GM19043 (cell line): ENCODE results near the gene LUC7L3.
"Not testable (repeated sequence)": the region's sequence is repeated elsewhere in the genome, so short reads cannot be mapped to it uniquely, and the experiment has no call there.

Source experiments
- ATAC-seq: cut with Tn5 transposase; IDR thresholded peaks from one replicate; pipeline ENCODE4 v1.9.1; 2021; ENCODE audit warnings: low read depth; ENCODE audit not compliant: unreplicated experiment

LUC7L3 gene

DNA sequence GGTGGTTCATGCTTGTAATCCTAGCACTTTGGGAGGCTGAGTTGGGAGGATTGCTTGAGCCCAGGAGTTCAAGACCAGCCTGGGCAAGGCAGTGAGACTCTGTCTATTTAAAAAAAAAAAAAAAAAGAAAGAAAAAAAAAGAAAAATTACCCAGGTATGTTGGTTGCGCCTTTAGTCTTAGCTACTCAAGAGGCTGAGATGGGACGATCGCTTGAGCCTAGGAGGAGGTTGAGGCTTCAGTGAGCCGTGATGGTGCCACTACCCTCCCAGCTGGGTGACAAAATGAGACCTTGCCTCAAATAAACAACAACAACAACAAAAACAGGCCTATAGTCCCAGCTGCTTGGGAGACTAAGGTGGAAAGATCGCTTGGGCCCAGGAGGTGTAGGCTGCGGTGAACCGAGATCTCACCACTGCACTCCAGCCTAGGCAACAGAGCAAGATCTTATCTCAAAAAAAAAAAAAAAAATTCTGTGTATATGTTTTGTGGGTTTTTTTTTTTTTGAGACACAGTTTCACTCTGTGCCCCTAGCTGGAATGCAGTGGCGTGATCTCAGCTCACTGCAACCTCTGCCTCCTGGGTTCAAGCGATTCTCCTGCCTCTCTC lies 60.4 kb downstream of the LUC7L3 start:
- no peak for ATAC-seq

- ATAC-seq: no peak
These were observed 61.8 kb downstream of the LUC7L3 start for GRCh38 chr17:50781167-50781566.

- ATAC-seq: no peak
These were observed 63.8 kb downstream of the LUC7L3 start for GRCh38 chr17:50783193-50783660.

GRCh38 chr17:50783905-50784304 lies 64.5 kb downstream of the LUC7L3 start:
- ATAC-seq: no peak

GRCh38 chr17:50785126-50785525 lies 65.7 kb downstream of the LUC7L3 start:
- no peak for ATAC-seq

DNA sequence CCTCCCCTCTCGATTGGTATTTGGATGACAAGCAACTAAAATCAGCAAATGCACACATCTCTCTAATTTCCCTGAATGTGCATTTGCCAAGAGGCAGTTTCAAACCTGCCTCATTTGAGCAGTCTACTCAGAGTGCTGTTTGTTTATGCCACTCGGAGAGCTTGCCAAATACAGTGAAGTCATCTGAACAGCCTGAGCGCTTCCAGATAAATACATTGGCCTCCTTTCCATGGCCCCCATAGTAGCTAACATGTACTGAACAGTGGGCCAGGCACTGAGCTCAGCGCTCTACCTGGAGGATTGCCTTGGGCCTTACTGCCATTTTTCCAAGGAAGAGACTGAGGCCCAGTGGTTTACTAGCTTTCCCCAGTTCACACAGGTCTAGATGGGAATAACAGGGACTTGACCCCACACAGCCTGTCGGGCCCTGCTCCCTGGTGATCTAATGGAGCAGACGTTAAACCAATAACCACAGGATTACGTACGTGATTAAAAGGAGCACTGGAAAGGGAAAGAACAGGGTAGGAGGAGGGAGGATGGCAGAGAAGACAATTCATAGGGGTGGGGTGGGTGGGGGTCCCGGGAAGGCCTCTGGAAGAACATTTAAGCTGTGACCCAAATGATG lies 66.7 kb downstream of the LUC7L3 start:
- ATAC-seq: no peak

DNA sequence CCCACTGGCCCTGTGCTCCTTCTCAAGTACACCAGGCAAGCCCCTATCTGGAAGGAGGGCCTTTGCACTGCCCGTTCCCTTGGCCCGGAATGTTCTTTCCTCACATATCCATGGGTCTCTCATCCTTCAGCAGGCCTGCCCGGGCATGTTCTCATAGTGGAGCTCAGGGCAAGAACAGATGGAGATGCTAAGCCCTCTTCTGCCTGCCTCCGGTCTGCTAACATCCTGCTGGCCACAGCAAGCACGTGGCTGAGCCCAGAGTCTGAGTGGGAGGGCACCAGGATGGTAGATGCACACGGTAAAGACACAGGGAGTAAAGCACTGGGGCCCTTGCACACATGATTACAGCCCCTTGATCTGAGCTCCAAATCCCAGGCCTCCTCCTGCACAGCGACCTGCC lies 67.7 kb downstream of the LUC7L3 start:
- ATAC-seq: no peak

DNA sequence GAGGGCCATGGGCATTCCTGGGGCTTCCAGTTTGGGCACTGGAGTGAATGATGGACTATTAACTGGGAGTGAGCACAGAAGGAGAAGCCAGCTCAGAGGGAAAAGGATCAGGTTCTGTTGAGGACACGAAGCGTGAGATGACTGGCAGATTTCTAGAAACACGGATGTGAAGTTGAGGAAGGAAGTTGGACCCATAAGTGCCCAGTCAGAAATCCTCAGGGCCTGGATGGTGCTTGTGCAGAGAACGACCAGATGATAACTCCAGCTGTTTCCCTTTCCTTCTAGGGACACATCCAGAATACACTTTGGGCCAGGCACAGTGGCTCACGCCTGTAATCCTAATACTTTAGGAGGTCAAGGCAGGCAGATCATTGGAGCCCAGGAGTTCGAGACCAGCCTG lies 71.2 kb downstream of the LUC7L3 start:
- ATAC-seq: no peak

DNA sequence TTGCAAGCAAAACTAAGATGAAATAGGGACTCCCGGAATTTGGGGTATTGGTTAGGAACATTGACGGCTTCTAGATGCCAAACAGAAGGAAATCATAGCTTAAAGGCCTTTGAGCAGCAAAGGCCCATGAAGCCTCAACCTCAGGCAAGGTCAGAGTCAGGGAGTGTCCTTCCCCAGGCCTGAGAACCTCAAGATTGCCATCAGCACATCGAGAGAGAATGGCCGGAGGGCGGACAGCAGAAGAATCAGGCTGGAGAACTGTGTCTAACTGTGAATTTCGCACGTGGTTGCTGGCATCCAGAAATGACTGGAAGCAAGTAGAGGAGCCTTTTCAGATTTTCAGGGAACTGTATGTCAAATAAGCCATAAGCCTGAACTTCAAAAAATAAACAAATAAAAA lies 72.7 kb downstream of the LUC7L3 start:
- ATAC-seq: no peak

DNA sequence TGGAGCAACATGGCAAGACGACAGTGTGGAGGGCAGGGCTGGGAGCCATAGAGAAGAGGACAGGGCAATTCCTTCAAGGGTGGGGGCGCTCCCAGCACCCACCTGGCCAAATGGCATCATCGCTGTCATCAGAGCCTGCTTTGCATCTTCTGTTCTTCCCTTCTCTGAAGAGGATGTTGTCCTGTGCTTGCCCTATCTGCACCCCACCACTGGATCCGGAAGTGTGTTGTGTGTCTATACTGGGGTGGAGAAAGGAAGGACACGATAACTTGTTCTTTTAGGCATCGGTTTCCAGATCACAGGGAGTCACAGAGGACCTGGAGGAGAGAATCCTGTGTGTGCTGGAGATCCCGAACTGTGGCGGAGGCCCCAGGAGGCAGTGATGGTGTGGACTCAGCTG lies 73.6 kb downstream of the LUC7L3 start:
- no peak for ATAC-seq

- no peak for ATAC-seq
These were observed 75.0 kb downstream of the LUC7L3 start for GRCh38 chr17:50794361-50794760.

DNA sequence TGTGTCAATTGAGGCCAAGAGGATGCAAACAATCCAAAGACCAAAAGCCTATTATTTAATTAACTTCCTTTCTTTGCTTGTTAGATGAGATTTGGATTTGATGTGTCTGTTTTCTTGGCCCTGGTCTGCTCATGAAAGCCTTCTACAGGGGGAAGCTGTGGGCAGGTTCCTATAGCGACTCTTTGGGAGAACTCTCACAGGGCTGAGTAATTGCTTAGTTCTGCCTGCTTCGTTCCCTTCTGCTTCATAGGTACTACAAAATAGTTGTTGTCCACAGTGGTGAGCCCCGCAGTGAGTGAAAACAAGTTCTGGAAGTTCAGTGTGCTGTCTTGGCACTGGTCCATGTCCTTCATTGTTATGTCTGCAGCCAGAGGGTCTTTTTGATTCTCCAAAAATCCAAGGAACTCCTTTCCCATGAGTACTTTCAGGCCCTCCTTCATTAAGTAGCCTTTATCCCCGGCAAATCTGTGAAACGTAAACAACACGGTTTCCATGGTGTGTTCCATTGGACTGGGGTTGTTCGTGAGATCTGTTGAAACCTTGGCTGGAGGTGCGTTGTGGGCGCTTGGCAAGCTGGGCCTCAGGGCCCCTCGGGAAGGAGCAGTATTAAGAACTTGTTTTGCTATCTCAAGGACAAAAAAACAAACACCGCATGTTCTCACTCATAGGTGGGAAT lies 77.9 kb downstream of the LUC7L3 start:
- ATAC-seq: no peak

GRCh38 chr17:50798424-50799288 lies 79.3 kb downstream of the LUC7L3 start:
- no peak for ATAC-seq

DNA sequence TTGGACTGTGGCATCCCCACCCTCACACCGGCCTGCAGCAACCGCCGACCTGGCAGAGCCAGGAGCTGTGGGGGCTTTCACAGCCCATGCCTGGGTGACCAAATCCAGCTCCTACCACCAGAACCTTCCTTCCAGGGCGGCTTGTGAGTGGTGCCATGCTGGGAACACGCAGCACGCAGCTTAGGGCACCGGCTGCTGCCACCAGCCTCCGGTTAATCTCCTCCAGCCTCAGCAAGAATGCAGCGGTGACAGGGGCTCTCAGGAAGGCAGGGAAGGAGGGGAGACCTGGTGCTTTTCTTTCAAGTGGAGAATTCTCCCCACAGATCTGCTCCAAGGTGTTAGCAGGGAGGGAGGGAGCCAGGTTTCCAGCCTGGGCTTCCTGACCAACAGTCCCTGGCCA lies 80.2 kb downstream of the LUC7L3 start:
- ATAC-seq: no peak

- ATAC-seq: no peak
These were observed 80.8 kb downstream of the LUC7L3 start for GRCh38 chr17:50800196-50800700.

DNA sequence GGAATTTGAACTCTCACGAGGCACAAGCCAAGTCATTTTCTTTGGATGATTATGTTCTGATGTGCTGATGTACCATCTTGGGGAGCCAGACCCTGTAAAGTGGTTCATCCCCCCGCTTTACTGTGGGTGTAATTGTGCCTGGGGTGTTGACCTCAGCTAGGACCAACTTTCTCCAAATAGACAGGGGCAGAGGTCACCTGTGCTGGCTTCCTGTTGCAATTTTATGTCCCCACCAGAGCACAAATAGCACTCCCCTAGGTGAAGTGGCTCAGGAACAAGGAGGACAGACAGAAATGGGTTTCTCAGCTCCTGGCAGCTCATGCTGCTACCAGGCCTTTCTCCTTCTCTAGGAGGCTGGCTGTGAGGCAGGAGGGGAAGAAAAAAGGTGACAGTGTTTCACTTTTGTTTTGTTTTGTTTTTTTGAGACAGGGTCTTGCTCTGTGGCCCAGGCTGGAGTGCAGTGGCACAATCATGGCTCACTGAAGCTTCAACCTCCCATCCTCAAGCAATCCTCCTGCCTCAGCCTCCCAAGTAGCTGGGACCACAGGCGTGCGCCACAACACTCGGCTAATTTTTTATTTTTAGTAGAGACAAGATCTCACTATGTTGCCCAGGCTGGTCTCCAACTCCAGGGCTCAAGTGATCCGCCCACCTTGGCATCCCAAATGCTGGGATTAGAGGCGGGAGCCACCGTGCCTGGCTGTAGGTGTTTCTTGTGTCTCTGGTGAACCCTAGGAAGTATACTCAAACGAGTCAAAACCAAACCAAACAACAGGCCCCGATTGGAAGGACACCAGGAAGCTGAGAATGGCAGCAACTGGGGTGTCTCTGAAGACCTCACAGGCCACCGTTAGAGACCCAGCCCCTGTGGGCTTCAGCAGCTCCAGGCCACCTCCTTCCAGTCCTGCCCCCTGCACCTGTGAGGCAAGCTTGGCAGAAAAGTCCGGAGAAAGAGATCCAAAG lies 83.5 kb downstream of the LUC7L3 start:
- ATAC-seq: no peak

GRCh38 chr17:50803676-50804075 lies 84.3 kb downstream of the LUC7L3 start:
- ATAC-seq: no peak

- ATAC-seq: not testable (repeated sequence)
These were observed 85.5 kb downstream of the LUC7L3 start for GRCh38 chr17:50804749-50805475.

DNA sequence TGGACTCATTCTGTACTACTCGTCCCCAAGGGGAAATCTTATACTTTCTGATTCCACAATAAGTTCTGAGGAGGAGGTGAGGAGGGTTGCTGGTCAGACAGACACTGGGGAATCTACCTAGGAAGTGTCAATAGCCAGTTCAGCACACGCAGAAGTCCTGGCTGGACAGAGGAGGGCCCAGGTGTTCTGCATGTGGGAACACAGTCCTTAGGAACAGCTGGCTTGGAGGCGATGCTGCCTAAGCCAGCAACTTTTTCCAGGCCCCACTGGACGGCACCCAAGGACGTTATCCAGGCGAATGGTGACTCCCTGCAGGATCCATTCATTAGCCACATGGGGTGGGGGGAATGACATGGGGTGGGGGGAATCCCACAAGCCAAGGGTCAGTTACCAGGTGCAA lies 86.1 kb downstream of the LUC7L3 start:
- no peak for ATAC-seq
